ENCODE data around the gene DOCK7.

GRCh38 chr1:62601457-62601856 is 86.7 kb downstream of the DOCK7 start:
- TF ChIP-seq CTCF (IDR thresholded peaks at IDR 0.05; ENCODE audit: low read depth, low read length, poor library complexity, severe bottlenecking) (no peak), EZH2phosphoT487 (IDR thresholded peaks at IDR 0.05; ENCODE audit: borderline replicate concordance, low read length) (no peak)

Data from DOHH2 (cell line).